Prostate gland (tissue), 2 donors: Measurements from ENCODE around the gene DQX1. TPM values are rescaled to one million over a fixed set of nuclear protein-coding genes. Genes with fewer than 3 reads are reported as not detected.
"Not testable (repeated sequence)": the region's sequence is repeated elsewhere in the genome, so short reads cannot be mapped to it uniquely, and the experiment has no call there.

Experiments used
- DNase-seq: peaks from one replicate; pipeline ENCODE4 v3.0.0-alpha.2; 2019; ENCODE audit warnings: low spot score
- H3K27ac ChIP-seq, 2 donors: fragments of 200-600 bp; sonication (generic); 2 replicates each; pipeline ENCODE4 v1.5.1; 2017 to 2019
- H3K27me3 ChIP-seq: fragments of 200-600 bp; sonication (generic); replicated peaks from 2 replicates; pipeline ENCODE4 v1.5.1; 2019; ENCODE audit not compliant: insufficient read depth
- H3K36me3 ChIP-seq, 2 donors: fragments of 200-600 bp; sonication (generic); 1 replicate in 1 of 2; 2 replicates in 1 of 2; pipeline versions ENCODE4 v1.5.1 to v1.8.1; 2017 to 2019
- H3K4me1 ChIP-seq: fragments of 200-600 bp; sonication (generic); replicated peaks from 2 replicates; pipeline ENCODE4 v1.5.1; 2019
- H3K4me3 ChIP-seq, 2 donors: fragments of 200-600 bp; sonication (generic); 2 replicates each; pipeline ENCODE4 v1.5.1; 2017 to 2019
- H3K9me3 ChIP-seq: fragments of 200-600 bp; sonication (generic); 2 replicates; pipeline ENCODE4 v1.5.1; 2017
- CTCF ChIP-seq, 4 experiments: fragments of 200-600 bp in 2 of 4; fragments of 450-650 bp in 2 of 4; sonication (generic) in 2 of 4; IDR thresholded peaks; 1 replicate in 3 of 4; 2 replicates in 1 of 4; pipeline ENCODE4 v1.5.1; 2016 to 2019; ENCODE audit warnings: antibody characterized with exemption in 4 of 4, mild to moderate bottlenecking in 2 of 4, moderate library complexity in 2 of 4
- POLR2A ChIP-seq: fragments of 450-650 bp; IDR thresholded peaks from one replicate; pipeline ENCODE4 v1.6.1; 2016; ENCODE audit warnings: antibody characterized with exemption, mild to moderate bottlenecking
- POLR2AphosphoS5 ChIP-seq: sonication (generic); formaldehyde crosslinking; IDR thresholded peaks from one replicate; pipeline ENCODE4 v1.6.1; 2017; ENCODE audit warnings: antibody characterized with exemption
- WGBS: methylation state at CpG from one replicate; pipeline ENCODE4 v1.1.5; 2018; 5-methylcytosine and 5-hydroxymethylcytosine counted together
- intact Hi-C: fragments of 100-400 bp; cut with DNase I; formaldehyde crosslinking; loops from one replicate; pipeline ENCODE4 v1.14.2; 2022
- total RNA-seq, 2 donors: library from RNA; depleted of rRNA; stranded (reverse); fragments of >200 nt; gene quantifications; one replicate each; pipeline ENCODE4 v1.1.0, GENCODE V29; 2016

Gene DQX1
- total RNA-seq, 2 donors from 2014 or later = not detected

GRCh38 chr2:74486141-74486540 is 39.9 kb downstream of the DQX1 start:
- Histone ChIP-seq H3K4me3 (no peak overlapping the region), H3K36me3 (peaks cover 0 to 5% of the 10 kb centered on the region in 2 donors), H3K27me3 (no peaks in the 10 kb centered on the region), H3K4me1 (peaks cover 7% of the 10 kb centered on the region), H3K27ac (no peak overlapping the region), H3K9me3 (no peaks in the 10 kb centered on the region)
- TF ChIP-seq CTCF (IDR thresholded peaks at IDR 0.05) (no peak), POLR2A (no peak), POLR2AphosphoS5 (no peak)
- 87% methylated on average over 2 of the region's 2 CpGs for WGBS
- intact Hi-C loops = no loop called here
- no peak for DNase-seq

- Histone ChIP-seq H3K27ac (peak overlapping the region in 1 of 2 donors; percentile 83), H3K4me3 (peak overlapping the region; percentile 74 to 84)
Observed at GRCh38 chr2:74483675-74484164, 42.3 kb downstream of the DQX1 start.

GRCh38 chr2:74482801-74483674 is 43.0 kb downstream of the DQX1 start, which contains the start of the genes CCDC142 and TTC31:
Gene CCDC142, minus strand, starts transcription at chr2:74482998. Its CDS starts 161 bp downstream, at chr2:74482837.
Gene TTC31, plus strand, starts transcription at chr2:74483081. Its CDS starts 15 bp downstream, at chr2:74483096.
- TF ChIP-seq POLR2AphosphoS5 (peak; percentile 98), POLR2A (peak; percentile 26), CTCF (IDR thresholded peaks at IDR 0.05) (peak; percentile 61 to 94 (median 90))
- WGBS = under 1% methylated on average over 44 of the region's 50 CpGs
- H3K36me3 ChIP-seq = no peaks in the 10 kb centered on the region
- H3K27ac ChIP-seq = peak within 1 kb of the TSS; percentile 83 to 90
- H3K9me3 ChIP-seq = no peaks in the 10 kb centered on the region
- H3K4me3 ChIP-seq = peak within 1 kb of the TSS; percentile 74 to 84
- H3K27me3 ChIP-seq = no peaks in the 10 kb centered on the region
- intact Hi-C loops = loop anchor here (1.0 to 2.0 kb wide), 2 partner anchors 46 to 104 kb away; partner anchors contain the start of genes AUP1 and HTRA2
- H3K4me1 ChIP-seq = peaks cover 13% of the 10 kb centered on the region
- DNase-seq = peak; percentile 96

More at GRCh38 chr2:74483675-74484164, 42.3 kb downstream of the DQX1 start:
- H3K4me1 ChIP-seq = peaks cover 13% of the 10 kb centered on the region
- H3K27me3 ChIP-seq, H3K9me3 ChIP-seq, DNase-seq, H3K36me3 ChIP-seq: not testable (repeated sequence)
- 83% methylated on average over 19 of the region's 19 CpGs for WGBS
- intact Hi-C loops = loop anchor here (1.0 to 2.0 kb wide), 2 partner anchors 46 to 103 kb away; partner anchors contain the start of genes AUP1 and HTRA2

- TF ChIP-seq POLR2AphosphoS5 (no peak), POLR2A (no peak), CTCF (IDR thresholded peaks at IDR 0.05) (no peak)
- H3K4me3 ChIP-seq = peak overlapping the region; percentile 74 to 84
- no peaks in the 10 kb centered on the region for H3K36me3 ChIP-seq
- WGBS = 2% methylated on average over 40 of the region's 80 CpGs
- H3K27ac ChIP-seq = peak overlapping the region; percentile 83 to 90
- DNase-seq = no peak
- no peaks in the 10 kb centered on the region for H3K27me3 ChIP-seq
- H3K9me3 ChIP-seq = no peaks in the 10 kb centered on the region
- intact Hi-C loops = loop anchor here (2.0 kb wide), 1 partner anchor 105 kb away; no protein-coding TSS in a partner anchor
- H3K4me1 ChIP-seq = peaks cover 13% of the 10 kb centered on the region
Observed at GRCh38 chr2:74481961-74482800, 43.9 kb downstream of the DQX1 start.

- H3K36me3 ChIP-seq = no peaks in the 10 kb centered on the region
- H3K27me3 ChIP-seq = no peaks in the 10 kb centered on the region
- intact Hi-C loops = no loop called here
- TF ChIP-seq POLR2A = no peak
- no peak for TF ChIP-seq CTCF (IDR thresholded peaks at IDR 0.05)
- 36% methylated on average over 3 of the region's 3 CpGs for WGBS
- peaks cover 13% of the 10 kb centered on the region for H3K4me1 ChIP-seq
- H3K4me3 ChIP-seq = peak overlapping the region; percentile 74 to 84
- no peaks in the 10 kb centered on the region for H3K9me3 ChIP-seq
- DNase-seq = no peak
- H3K27ac ChIP-seq = peak overlapping the region in 1 of 2 donors; percentile 90
Observed at GRCh38 chr2:74481431-74481830, 44.6 kb downstream of the DQX1 start.
